ENCODE data around the gene SLC35D3. TPM values are rescaled to one million over a fixed set of nuclear protein-coding genes. Genes with fewer than 3 reads are reported as not detected.
"Not testable (repeated sequence)": the region's sequence is repeated elsewhere in the genome, so short reads cannot be mapped to it uniquely, and the experiment has no call there.

The SLC35D3 gene
- polyA plus RNA-seq, 1 donor, result not detected

- DNase-seq, result peak; percentile 58
Observed at GRCh38 chr6:136967876-136968752, 46.0 kb downstream of the SLC35D3 start.

- DNase-seq, result no peak
Observed at GRCh38 chr6:136968837-136969236, 46.7 kb downstream of the SLC35D3 start.

DNA sequence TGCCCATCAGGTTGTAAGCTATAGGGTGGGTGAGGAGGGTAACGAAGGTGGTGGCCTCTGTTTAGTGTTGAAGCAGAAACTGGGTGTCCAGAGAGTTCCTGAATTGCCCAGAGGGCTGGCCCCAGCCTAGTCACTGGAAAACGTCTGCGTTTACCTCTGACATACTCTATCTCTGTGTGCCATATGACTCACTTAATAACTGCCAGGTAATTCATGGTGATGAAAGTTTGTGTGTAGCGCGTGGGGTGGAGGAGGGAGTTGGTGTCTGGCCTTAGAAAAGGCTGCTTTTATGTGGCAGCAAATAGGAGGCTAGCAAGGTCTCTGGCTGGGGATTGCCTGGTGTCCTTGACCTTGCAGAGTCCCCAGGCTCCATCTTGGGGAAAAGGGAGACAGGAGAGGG is 47.3 kb downstream of the SLC35D3 start:
- DNase-seq, result no peak

DNA sequence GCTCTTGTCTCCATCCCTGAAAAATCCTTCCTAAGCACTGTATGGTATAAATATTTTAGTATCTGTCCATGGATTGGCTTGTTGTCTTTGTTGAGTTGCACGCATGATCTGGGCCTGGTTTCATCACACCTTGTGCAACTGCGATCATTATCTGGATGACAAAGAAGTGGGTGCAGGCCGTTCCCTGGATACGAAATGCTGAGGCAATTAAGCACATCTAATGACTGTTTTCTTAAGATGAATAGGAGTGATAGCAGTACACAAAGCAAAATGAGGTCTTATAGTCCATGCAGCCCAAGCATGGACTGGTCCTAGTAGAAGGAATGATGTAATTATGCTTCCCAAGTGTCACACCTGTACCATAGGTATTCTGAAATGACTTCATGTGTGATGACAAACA is 47.8 kb downstream of the SLC35D3 start:
- DNase-seq, result no peak

DNA sequence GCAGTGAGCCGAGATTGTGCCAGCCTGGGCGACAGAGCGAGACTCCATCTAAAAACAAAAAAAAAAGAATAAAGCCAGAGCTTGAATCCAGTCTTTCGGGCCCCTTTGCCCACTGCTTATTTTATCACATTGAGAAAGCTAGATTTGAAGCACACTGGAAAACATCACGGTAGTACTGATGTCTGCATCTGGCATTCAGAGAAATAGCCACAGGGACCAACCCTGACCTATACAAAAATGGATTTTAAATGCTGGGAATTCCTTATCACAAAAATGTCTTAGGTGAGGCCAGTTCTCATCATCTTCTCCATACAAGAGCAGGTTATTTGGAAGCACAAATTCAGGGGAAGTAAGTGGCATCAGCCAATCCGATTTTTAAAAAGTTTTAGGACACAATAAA is 49.5 kb downstream of the SLC35D3 start:
- no peak for DNase-seq

DNA sequence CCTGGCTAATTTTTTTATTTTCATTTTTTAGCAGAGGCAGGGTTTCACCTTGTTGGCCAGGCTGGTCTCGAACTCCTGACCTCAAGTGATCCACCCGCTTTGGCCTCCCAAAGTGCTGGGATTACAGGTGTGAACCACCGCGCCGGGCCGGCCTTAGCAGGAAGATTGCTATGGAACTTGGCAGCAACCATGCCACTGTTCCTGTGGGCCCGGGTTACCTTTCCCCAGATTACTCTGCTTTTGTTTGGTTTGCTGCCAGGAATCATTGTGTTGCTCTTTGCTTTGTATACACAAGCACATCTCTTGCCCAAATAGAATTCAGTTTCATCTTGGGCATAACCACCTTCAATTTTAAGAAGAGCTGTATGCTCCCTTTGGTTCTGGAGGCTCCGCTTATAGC is 51.7 kb downstream of the SLC35D3 start:
- DNase-seq, result not testable (repeated sequence)

Other genes with a start within 250 kb of the SLC35D3 start
- 3.1 TPM for gene MAP3K5, start 129.8 kb upstream of the SLC35D3 start, polyA plus RNA-seq (ENCODE audit: insufficient read length)
- gene PEX7, start 99.7 kb upstream of the SLC35D3 start, polyA plus RNA-seq (ENCODE audit: insufficient read length), result 6.5 TPM
- gene IL20RA, start 122.7 kb downstream of the SLC35D3 start, polyA plus RNA-seq (ENCODE audit: insufficient read length), result 40.5 TPM